ENCODE results near the gene SARDH. TPM values are rescaled to one million over a fixed set of nuclear protein-coding genes. Genes with fewer than 3 reads are reported as not detected.

The SARDH gene
- total and polyA plus RNA-seq, 8 donors, result 3.9 to 13.9 (median 9.9) TPM

GRCh38 chr9:133615186-133615585 is 123.0 kb downstream of the SARDH start:
- Histone ChIP-seq H3K4me3 (no peak overlapping the region), H3K9me3 (no peaks in the 10 kb centered on the region), H3K27ac (no peak overlapping the region), H3K36me3 (no peaks in the 10 kb centered on the region), H3K4me1 (no peaks in the 10 kb centered on the region), H3K27me3 (peaks cover 10 to 95% of the 10 kb centered on the region in 2 donors)
- no peak for TF ChIP-seq CTCF (IDR thresholded peaks at IDR 0.05)
- ATAC-seq (no peak), DNase-seq (peak in 1 of 4 donors; percentile 37)
- intact Hi-C loops (cut with DNase I), result no loop called here

GRCh38 chr9:133614678-133615077 is 123.5 kb downstream of the SARDH start:
- Histone ChIP-seq H3K27ac (no peak overlapping the region), H3K27me3 (peaks cover 12 to 95% of the 10 kb centered on the region in 2 donors), H3K4me3 (no peak overlapping the region), H3K36me3 (no peaks in the 10 kb centered on the region), H3K4me1 (no peaks in the 10 kb centered on the region), H3K9me3 (no peaks in the 10 kb centered on the region)
- no peak for TF ChIP-seq CTCF (IDR thresholded peaks at IDR 0.05)
- intact Hi-C loops (cut with DNase I), result no loop called here
- peak in 1 of 4 donors; percentile 9 for DNase-seq
- no peak for ATAC-seq

- DNase-seq (peak in 1 of 4 donors; percentile 12), ATAC-seq (no peak)
- Histone ChIP-seq H3K36me3 (no peaks in the 10 kb centered on the region), H3K9me3 (no peaks in the 10 kb centered on the region), H3K4me3 (no peak overlapping the region), H3K4me1 (no peaks in the 10 kb centered on the region), H3K27me3 (peaks cover 15 to 95% of the 10 kb centered on the region in 2 donors), H3K27ac (no peak overlapping the region)
- TF ChIP-seq CTCF (IDR thresholded peaks at IDR 0.05), result no peak
- intact Hi-C loops (cut with DNase I), result no loop called here
Observed at GRCh38 chr9:133614056-133614455, 124.1 kb downstream of the SARDH start.

Other genes starting within 250 kb of the SARDH start
- not detected for gene MYMK, start 213.4 kb downstream of the SARDH start, total RNA-seq
- not detected for gene MYMK, start 213.4 kb downstream of the SARDH start, polyA plus RNA-seq (ENCODE audit: insufficient read length in 6 of 6)
- gene ADAMTSL2, start 203.6 kb downstream of the SARDH start, total RNA-seq, result 10 to 100 TPM; 17.3 to 18.5 TPM
- gene ADAMTSL2, start 203.6 kb downstream of the SARDH start, polyA plus RNA-seq (ENCODE audit: insufficient read length in 6 of 6), result 10 to 100 TPM in 4 of 6 donors, 1 to 10 TPM in 2; 8.0 to 18.3 (median 10.6) TPM
- gene FAM163B, start 129.0 kb downstream of the SARDH start, total RNA-seq, result under 1 TPM in 1 of 2 donors, not detected in 1; 0.23 TPM
- gene FAM163B, start 129.0 kb downstream of the SARDH start, polyA plus RNA-seq (ENCODE audit: insufficient read length in 6 of 6), result 1 to 10 TPM in 5 of 6 donors, under 1 TPM in 1; 0.61 to 2.7 (median 1.7) TPM
- gene DBH, start 102.0 kb downstream of the SARDH start, total RNA-seq, result under 1 TPM; 0.08 to 0.23 TPM
- gene DBH, start 102.0 kb downstream of the SARDH start, polyA plus RNA-seq (ENCODE audit: insufficient read length in 6 of 6), result 1 to 10 TPM; 1.2 to 2.2 (median 1.4) TPM